ENCODE measurements around the gene WDR41. TPM values are rescaled to one million over a fixed set of nuclear protein-coding genes. Genes with fewer than 3 reads are reported as not detected.
"Not testable (repeated sequence)": the region's sequence is repeated elsewhere in the genome, so short reads cannot be mapped to it uniquely, and the experiment has no call there.

WDR41 gene
- total and polyA plus RNA-seq, 9 of the 15 experiments (the other 6 are each of a cell fraction or from before 2014, with no cell fraction given), result 33.6 to 67.2 (median 55.5) TPM

GRCh38 chr5:77483682-77484081 is 8.4 kb downstream of the WDR41 start:
- Histone ChIP-seq H3K4me1 (replicated peaks in 1 of 2; ENCODE audit: control insufficient read depth in 2 of 2, insufficient read depth in 2 of 2, low read length in 2 of 2) (no peaks in the 10 kb centered on the region), H3K9me1 (ENCODE audit: control insufficient read depth, insufficient read depth, low read length) (no peaks in the 10 kb centered on the region), H3K27ac (ENCODE audit: extremely low read depth, low read depth, low read length) (no peak overlapping the region), H3K9me3 (replicated peaks; ENCODE audit: control insufficient read depth, insufficient read depth, low read depth, low read length) (no peaks in the 10 kb centered on the region), H3K9ac (ENCODE audit: insufficient read depth in 1 of 2, low read depth in 2 of 2, low read length in 2 of 2) (no peak overlapping the region), H3K27me3 (ENCODE audit: control insufficient read depth in 2 of 2, insufficient read depth in 2 of 2, low read length in 2 of 2) (no peaks in the 10 kb centered on the region), H3K36me3 (ENCODE audit: control insufficient read depth, insufficient read depth, low read length) (peaks cover 31% of the 10 kb centered on the region; the same call in 2 of the 3 replicates), H3K4me3 (no peak overlapping the region), H3K79me2 (ENCODE audit: control insufficient read depth, insufficient read depth, low read length) (no peaks in the 10 kb centered on the region), H4K20me1 (replicated peaks; ENCODE audit: control insufficient read depth, insufficient read depth, low read length) (no peaks in the 10 kb centered on the region), H2AFZ (ENCODE audit: low read depth, low read length) (no peak overlapping the region), H3K4me2 (ENCODE audit: insufficient read depth, low read length) (no peak overlapping the region)
- no peak for FAIRE-seq
- no peak for TF ChIP-seq RBM25 (IDR thresholded peaks at IDR 0.05; ENCODE audit: low read depth, low read length, severe bottlenecking)
- no peak for TF ChIP-seq TEAD4 (IDR thresholded peaks at IDR 0.05; ENCODE audit: low read length)
- no peak for TF ChIP-seq TEAD4 (CRISPR knock-in tag; IDR thresholded peaks at IDR 0.05; ENCODE audit: borderline replicate concordance)
- TF ChIP-seq, protein P1, sequence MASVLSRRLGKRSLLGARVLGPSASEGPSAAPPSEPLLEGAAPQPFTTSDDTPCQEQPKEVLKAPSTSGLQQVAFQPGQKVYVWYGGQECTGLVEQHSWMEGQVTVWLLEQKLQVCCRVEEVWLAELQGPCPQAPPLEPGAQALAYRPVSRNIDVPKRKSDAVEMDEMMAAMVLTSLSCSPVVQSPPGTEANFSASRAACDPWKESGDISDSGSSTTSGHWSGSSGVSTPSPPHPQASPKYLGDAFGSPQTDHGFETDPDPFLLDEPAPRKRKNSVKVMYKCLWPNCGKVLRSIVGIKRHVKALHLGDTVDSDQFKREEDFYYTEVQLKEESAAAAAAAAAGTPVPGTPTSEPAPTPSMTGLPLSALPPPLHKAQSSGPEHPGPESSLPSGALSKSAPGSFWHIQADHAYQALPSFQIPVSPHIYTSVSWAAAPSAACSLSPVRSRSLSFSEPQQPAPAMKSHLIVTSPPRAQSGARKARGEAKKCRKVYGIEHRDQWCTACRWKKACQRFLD (CRISPR knock-in tag; IDR thresholded peaks at IDR 0.05), result no peak
- TF ChIP-seq PYGO2 (tag; IDR thresholded peaks at IDR 0.05), result no peak
- no peak for TF ChIP-seq ZNF76 (CRISPR knock-in tag; IDR thresholded peaks at IDR 0.05; ENCODE audit: borderline replicate concordance)
- TF ChIP-seq KAT8 (IDR thresholded peaks at IDR 0.05; ENCODE audit: low read depth), result no peak
- TF ChIP-seq, protein P2, sequence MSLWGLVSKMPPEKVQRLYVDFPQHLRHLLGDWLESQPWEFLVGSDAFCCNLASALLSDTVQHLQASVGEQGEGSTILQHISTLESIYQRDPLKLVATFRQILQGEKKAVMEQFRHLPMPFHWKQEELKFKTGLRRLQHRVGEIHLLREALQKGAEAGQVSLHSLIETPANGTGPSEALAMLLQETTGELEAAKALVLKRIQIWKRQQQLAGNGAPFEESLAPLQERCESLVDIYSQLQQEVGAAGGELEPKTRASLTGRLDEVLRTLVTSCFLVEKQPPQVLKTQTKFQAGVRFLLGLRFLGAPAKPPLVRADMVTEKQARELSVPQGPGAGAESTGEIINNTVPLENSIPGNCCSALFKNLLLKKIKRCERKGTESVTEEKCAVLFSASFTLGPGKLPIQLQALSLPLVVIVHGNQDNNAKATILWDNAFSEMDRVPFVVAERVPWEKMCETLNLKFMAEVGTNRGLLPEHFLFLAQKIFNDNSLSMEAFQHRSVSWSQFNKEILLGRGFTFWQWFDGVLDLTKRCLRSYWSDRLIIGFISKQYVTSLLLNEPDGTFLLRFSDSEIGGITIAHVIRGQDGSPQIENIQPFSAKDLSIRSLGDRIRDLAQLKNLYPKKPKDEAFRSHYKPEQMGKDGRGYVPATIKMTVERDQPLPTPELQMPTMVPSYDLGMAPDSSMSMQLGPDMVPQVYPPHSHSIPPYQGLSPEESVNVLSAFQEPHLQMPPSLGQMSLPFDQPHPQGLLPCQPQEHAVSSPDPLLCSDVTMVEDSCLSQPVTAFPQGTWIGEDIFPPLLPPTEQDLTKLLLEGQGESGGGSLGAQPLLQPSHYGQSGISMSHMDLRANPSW (CRISPR knock-in tag; IDR thresholded peaks at IDR 0.05), result no peak
- TF ChIP-seq FOSL1 (tag; conservative IDR thresholded peaks at IDR 0.05), result no peak
- TF ChIP-seq PML (IDR thresholded peaks at IDR 0.05; ENCODE audit: low read length), result no peak
- no peak for TF ChIP-seq MYC (IDR thresholded peaks at IDR 0.05; ENCODE audit: low read depth, low read length)
- no peak for TF ChIP-seq MYC (CRISPR knock-in tag; IDR thresholded peaks at IDR 0.05; ENCODE audit: borderline replicate concordance, low read depth)
- no peak for TF ChIP-seq ZNF184 (CRISPR knock-in tag; IDR thresholded peaks at IDR 0.05)
- in situ Hi-C loops (cut with MboI), result no loop called here
- DNase-seq (ENCODE audit: extremely low read depth in 1 of 4, low spot score in 3 of 4), result no peak
- ChIA-PET POLR2A (no interaction called here), CTCF (ENCODE audit: low intra/inter-chr PET ratio) (no interaction called here)
- no peak for ATAC-seq
- no TSS peak for BruUV-seq (replicated peaks)
- WGBS (ENCODE audit: insufficient coverage, low coverage, missing lambda C conversion rate), result 91% methylated on average over 2 of the region's 2 CpGs
- intact Hi-C loops (cut with micrococcal nuclease), result no loop called here

GRCh38 chr5:77475041-77475440 is 17.1 kb downstream of the WDR41 start:
- in situ Hi-C loops (cut with MboI); BruUV-seq (replicated peaks); ATAC-seq; H3K9me1 ChIP-seq (ENCODE audit: control insufficient read depth, insufficient read depth, low read length); H4K20me1 ChIP-seq (replicated peaks; ENCODE audit: control insufficient read depth, insufficient read depth, low read length); H3K79me2 ChIP-seq (ENCODE audit: control insufficient read depth, insufficient read depth, low read length); H3K36me3 ChIP-seq (ENCODE audit: control insufficient read depth, insufficient read depth, low read length); DNase-seq (ENCODE audit: extremely low read depth in 1 of 4, low spot score in 3 of 4); H3K4me1 ChIP-seq (replicated peaks in 1 of 2; ENCODE audit: control insufficient read depth in 2 of 2, insufficient read depth in 2 of 2, low read length in 2 of 2); CTCF ChIA-PET (ENCODE audit: low intra/inter-chr PET ratio); H3K9me3 ChIP-seq (replicated peaks; ENCODE audit: control insufficient read depth, insufficient read depth, low read depth, low read length); FAIRE-seq; intact Hi-C loops (cut with micrococcal nuclease); H3K27me3 ChIP-seq (ENCODE audit: control insufficient read depth in 2 of 2, insufficient read depth in 2 of 2, low read length in 2 of 2); H3K4me2 ChIP-seq (ENCODE audit: insufficient read depth, low read length); H2AFZ ChIP-seq (ENCODE audit: low read depth, low read length); H3K4me3 ChIP-seq; H3K27ac ChIP-seq (ENCODE audit: extremely low read depth, low read depth, low read length); H3K9ac ChIP-seq (ENCODE audit: insufficient read depth in 1 of 2, low read depth in 2 of 2, low read length in 2 of 2): not testable (repeated sequence)
- POLR2A ChIA-PET, result interaction anchor here (1.0 kb wide), 1 partner anchor 10 kb away, joined by 3 read pairs; no protein-coding TSS in a partner anchor
- 57% methylated on average over 4 of the region's 11 CpGs for WGBS (ENCODE audit: insufficient coverage, low coverage, missing lambda C conversion rate)

All from K562 (cell line).